Mucosa of gallbladder (tissue), 1 donor: Measurements from ENCODE around the gene FAM25G. TPM values are rescaled to one million over a fixed set of nuclear protein-coding genes. Genes with fewer than 3 reads are reported as not detected.

Experiments used
- DNase-seq: peaks from one replicate; pipeline ENCODE4 v3.0.0-alpha.2; 2020; ENCODE audit warnings: low spot score
- total RNA-seq: library from RNA; stranded (reverse); gene quantifications from one replicate; pipeline ENCODE4 v1.2.1, GENCODE V29; 2021
- donor health status: DM: no; HTN: no; CAD: no.

FAM25G gene
- total RNA-seq, 1 donor from 2014 or later, result not detected

DNA sequence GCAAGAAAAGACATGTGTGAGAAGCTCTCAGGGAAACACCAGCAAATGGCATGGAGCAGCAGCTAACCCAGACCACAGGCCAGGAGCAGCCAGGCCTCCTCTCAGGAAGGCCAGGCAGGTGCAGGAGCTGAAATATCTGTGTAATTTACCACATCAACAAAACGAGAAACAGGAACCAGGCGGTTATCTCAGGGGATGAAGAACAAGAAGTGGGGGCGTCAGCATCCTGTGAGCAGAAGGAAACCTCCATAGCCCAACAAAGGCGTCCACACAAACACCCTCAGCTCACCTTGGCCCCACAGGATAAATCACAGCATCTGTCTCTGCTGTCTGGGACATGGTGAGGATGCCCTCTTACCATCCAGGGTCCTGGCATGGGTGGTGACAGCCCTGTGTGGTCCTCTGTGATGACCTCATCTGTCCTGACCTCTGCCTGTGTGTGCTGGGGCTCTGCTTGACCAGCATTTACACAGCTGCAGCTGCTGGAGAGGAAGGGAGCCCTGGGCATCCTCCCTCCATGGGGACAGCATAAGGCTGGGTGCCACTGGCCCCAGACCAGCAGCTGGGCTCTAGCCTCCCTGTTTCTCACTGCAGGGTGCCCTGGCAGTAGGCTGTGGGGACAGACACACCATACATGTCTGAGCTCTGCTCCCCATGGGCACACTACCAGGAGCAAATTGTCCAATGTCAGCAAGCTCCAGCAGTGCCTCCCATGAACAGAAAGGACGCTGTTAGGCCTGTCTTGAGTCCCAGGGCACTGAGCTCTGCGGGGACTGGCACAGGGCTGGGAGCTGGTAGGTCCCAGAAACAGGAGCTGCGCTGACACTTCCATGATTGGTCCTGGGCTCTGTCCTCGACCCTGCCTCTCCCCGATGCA lies 42.2 kb downstream of the FAM25G start:
- no peak for DNase-seq

DNA sequence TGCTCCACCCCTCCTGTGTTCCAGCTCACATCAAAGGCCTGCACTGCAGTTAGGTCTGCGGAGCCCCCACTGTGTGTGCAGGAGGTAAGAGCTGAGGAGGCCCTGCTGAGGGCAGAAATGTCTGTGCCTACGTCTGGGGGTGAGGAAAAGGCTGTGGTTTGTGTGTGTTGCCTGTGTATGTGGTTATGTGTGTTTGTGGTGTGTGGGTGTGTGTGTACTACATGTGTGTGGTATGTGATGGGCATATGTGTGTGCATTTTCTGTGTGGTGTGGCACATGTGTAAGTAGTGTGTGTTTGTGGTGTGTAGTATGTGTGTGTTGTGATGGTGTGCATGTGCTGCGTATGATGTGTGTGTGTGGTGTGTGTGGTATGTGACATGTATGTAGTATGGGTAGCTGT lies 43.8 kb downstream of the FAM25G start:
- DNase-seq, result no peak

DNA sequence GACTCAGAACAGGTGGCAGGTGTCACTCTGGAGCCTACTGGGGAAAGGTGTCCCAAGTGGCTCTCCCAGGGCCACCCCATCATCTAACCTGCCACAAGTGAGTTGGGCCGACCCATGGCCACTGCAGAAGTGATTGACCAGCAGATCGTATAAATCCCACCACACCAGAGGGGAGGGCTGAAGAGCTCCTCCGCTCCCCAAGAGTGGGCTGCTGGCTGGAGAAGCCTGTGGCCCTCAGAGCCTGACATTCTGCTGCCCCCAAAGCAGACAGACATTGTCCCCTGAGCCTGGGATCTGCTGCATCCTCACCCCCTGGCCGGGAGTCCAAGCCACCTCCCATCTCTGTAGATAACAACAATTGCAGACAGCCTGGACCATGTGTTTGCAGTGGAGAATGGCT lies 44.3 kb downstream of the FAM25G start:
- DNase-seq, result no peak

DNA sequence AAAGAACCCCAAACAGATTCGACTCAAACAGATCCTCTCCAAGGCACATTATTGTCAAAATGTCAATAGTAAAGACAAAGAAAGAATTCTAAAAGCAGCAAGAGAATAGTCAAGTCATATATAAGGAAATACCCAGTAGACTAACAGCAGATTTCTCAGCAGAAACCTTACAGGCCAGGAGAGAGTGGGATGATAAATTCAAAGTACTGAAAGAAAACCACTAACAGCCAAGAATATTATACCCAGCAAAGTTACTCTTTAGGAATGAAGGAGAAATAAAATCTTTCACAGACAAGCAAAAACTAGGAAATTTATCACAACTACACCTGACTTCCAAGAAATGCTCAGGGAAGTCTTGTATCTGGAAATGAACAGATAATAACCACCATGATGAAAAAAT lies 45.8 kb downstream of the FAM25G start:
- no peak for DNase-seq

DNA sequence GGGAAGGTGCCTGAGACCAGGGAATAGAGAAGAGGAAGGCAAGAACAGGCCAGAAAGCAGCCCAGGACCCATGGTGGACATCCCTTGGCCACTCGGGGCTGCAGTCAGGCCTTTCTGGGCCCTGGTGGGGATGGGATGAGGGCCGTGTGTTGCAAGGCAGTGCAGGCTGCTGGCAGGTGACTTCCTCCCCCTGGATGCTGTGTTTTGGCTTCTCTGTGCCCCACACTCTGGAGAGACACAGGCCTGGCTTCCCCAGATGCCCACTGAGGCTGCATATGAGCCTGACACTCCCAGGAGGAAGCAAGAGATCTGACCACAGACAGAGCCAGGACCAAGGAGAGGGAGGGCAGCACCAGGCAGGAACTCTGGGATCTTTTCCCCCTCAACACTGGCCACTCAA lies 47.5 kb downstream of the FAM25G start:
- DNase-seq, result no peak

DNA sequence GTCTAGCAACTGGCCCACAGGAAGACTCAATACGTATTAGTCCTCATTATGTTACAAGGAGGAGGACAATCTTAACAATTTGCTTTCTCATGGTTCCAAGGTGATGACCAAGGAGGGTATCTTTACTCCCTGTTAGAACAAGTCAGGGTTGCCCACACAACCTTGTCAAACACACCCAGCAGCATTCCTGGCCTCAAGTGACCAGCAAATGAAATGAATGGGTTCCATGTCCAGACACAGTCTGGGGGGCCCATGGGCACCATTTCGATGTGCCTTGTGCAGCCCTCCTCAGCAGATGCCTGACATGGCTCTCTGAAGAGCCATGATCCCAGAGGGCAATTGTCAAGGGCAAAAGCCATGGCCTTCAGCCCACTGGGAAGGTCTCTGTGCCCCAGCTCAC lies 48.4 kb downstream of the FAM25G start:
- no peak for DNase-seq

DNA sequence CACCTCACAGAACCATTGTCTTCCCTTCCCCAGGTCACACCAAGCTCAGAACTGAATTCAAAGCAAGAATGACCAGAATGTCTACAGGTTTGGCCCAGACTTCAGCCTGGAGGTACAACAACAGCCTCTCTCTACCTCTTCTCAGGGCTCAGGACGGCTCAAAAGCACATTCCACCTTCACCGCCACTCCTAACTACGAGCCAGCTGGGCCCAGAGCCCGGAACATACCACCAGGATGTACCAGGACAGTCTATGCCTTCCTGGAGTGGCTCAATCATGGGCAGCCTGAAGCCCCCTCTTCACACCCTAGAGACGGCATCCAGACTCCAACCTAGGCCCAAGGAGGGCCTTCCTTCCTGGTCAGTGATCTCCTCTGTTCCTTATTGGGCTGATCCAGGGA lies 49.1 kb downstream of the FAM25G start:
- no peak for DNase-seq

DNA sequence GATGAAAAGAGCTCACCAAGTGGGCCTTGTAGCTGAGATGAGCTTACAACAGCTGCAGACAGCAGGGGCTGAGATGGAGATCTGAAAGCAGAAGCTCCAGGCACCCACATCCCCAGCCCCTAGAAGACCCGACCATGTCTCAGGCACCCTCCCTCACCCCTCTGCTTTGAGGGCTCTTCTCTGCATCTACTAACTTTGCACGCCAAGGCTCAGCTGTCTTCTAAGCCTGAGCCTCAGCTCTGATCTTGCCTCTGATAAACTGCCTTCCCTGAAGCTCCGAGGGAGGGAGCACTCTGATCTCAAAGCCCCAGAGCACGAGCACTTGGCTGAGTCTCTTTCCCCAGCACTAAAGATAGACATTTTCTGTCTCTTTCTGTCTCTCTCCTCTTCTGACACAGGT lies 49.6 kb downstream of the FAM25G start:
- no peak for DNase-seq

DNA sequence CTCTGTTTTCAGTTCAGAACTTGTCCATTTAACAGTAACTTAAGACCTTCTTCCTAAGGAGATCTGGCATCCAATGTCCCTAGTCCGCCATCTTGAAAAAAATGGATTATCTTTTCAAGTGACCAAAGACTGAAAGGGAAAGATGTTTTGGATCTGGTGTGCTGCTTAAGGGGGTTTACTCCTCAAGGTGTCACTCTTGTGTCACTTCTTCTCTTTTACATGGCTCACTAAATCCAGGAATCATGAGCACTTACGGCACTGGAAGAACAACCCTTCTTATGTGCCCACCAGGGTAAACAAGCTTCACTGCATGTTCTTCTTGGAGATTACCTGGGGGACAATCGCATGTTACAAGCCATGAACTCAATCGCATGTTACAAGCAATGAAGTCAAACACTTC lies 51.3 kb downstream of the FAM25G start:
- no peak for DNase-seq

DNA sequence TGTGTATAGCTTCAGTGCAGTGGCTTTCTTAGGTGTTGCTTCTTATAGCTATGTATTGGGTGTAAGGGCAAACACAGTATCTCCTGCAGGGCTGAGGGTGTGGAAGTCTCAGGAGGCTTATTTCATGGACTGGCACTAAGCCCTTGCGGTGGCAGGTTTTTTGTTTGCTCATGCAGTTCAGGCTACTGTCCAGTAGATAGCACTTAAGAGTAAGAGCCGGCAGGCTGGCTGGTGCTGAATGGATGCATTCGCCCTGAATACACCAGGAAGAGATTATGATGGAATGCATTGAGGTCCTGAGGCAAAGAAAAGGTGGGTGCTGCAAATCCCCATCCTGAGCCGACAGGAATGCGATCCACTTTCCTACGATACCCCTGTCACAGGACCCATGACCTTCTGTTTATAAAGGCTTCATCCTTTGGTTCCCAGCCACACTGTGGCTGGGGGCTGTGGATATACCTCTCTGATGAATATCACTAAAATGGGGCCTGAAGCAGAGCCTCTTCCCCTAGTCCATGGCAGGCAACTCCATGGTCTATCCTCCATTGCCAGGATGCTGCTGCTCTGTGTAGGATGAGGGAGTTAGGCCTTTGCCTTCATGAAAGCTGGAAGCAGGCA lies 52.5 kb downstream of the FAM25G start:
- DNase-seq, result peak; percentile 75

Other genes with a start within 250 kb of the FAM25G start
- gene GDF10, start 191.5 kb downstream of the FAM25G start, total RNA-seq, result 0.52 TPM
- not detected for gene GDF2, start 169.2 kb downstream of the FAM25G start, total RNA-seq
- not detected for gene RBP3, start 143.3 kb downstream of the FAM25G start, total RNA-seq
- gene ZNF488, start 107.4 kb downstream of the FAM25G start, total RNA-seq, result 1.8 TPM
- 0.52 TPM for gene ANXA8, start 7.6 kb downstream of the FAM25G start, total RNA-seq
- gene AGAP9, start 31.9 kb upstream of the FAM25G start, total RNA-seq, result 10.8 TPM